HG02588 (cell line): ENCODE results near the gene HMMR.
"Not testable (repeated sequence)": the region's sequence is repeated elsewhere in the genome, so short reads cannot be mapped to it uniquely, and the experiment has no call there.

Experiments
- ATAC-seq: cut with Tn5 transposase; IDR thresholded peaks from one replicate; pipeline ENCODE4 v1.9.1; 2021; ENCODE audit warnings: mild to moderate bottlenecking, moderate library complexity; ENCODE audit not compliant: unreplicated experiment

The HMMR gene

DNA sequence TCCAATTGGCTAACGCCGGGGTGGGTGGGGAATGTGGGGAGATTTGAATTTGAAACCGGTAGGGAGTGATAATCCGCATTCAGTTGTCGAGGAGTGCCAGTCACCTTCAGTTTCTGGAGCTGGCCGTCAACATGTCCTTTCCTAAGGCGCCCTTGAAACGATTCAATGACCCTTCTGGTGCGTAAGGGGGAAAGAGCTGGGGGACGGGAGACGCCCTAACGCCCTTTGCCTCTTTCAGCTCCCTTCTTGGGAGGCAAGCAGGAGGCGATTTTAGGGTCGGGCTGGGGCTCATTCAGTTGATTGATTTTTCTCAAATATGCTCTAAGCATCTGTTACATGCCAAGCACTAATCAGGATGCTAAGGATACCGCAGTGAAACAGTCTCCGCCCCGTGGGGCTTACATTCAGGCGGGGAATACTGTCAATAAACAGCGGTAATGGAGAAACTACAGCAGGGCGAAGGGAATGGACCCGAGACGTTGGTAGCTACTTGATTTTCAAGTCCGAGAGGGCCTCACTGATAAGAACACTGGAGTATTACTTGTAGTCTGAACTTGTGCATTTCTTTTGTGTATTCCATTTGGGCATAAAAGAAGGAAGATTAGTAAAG is at the start of gene HMMR:
Gene HMMR, plus strand, starts transcription at position 71 of the 610 bp plus-strand sequence. Its CDS starts 61 bp downstream, at position 132.
- ATAC-seq, result no peak

DNA sequence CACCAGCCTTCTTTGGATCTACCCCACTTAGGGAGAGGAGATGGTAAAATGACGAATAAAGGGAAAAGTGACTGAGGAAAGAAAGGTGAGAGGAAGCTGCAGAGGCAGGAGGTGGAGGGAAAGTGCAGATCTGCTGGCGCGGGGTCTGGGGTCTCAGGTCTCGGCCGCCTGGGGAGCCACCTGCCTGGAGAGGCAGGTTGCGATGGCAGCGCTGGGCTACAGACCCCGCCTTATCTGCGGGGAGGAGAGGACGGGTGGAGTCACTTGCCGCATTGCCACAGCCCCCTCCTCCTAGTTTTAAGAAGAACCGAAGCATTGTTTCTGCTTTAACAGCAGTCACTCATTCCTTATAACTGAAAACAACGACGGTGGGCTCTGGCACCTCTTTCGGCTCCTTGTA is 44.8 kb upstream of the HMMR start:
- not testable (repeated sequence) for ATAC-seq

- ATAC-seq, result no peak
These were observed 35.6 kb upstream of the HMMR start for GRCh38 chr5:163424836-163425235.

GRCh38 chr5:163426128-163426527 is 34.3 kb upstream of the HMMR start:
- not testable (repeated sequence) for ATAC-seq

DNA sequence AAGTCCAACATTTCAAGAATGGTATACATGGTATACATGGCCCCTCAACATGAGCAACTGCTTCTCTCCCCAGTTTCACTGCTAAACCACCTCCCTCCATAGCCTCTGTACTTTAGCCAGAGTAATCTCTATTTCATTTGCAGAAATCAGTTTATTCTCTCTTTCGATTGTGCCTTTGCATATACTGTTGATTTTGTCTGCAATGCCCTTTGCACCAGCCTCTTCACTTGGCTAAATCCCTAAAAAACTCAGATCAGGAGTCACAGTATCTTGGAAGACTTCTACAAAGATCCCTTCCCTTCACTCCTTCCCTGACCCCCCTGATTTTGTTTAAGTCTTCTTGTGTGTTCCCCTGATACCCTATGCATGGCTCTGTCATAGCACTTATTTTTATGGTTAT is 27.9 kb upstream of the HMMR start:
- ATAC-seq, result no peak

DNA sequence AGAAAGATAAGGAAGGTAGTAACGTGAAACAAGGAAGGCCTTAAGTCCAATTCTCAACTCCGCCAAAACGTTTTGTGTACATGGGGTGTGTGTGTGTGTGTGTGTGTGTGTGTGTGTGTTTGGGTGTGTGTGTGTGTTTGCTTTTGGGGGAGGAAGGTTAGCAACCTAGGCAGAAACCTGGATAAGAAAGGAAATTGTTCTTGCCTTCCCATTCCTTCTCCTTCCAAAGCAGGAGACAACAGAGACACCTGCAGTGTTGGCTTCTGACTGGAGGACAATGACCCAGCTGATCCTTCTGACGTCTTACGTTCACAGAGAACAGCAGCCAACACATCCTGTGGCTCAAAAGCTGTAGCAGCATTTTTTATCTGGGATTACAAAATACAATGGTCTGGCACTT is 27.2 kb upstream of the HMMR start:
- ATAC-seq, result no peak

- no peak for ATAC-seq
These were observed 26.0 kb upstream of the HMMR start for GRCh38 chr5:163434401-163434866.

GRCh38 chr5:163436515-163436914 is 23.9 kb upstream of the HMMR start:
- no peak for ATAC-seq

- no peak for ATAC-seq
These were observed 23.5 kb upstream of the HMMR start for GRCh38 chr5:163437011-163437308.

DNA sequence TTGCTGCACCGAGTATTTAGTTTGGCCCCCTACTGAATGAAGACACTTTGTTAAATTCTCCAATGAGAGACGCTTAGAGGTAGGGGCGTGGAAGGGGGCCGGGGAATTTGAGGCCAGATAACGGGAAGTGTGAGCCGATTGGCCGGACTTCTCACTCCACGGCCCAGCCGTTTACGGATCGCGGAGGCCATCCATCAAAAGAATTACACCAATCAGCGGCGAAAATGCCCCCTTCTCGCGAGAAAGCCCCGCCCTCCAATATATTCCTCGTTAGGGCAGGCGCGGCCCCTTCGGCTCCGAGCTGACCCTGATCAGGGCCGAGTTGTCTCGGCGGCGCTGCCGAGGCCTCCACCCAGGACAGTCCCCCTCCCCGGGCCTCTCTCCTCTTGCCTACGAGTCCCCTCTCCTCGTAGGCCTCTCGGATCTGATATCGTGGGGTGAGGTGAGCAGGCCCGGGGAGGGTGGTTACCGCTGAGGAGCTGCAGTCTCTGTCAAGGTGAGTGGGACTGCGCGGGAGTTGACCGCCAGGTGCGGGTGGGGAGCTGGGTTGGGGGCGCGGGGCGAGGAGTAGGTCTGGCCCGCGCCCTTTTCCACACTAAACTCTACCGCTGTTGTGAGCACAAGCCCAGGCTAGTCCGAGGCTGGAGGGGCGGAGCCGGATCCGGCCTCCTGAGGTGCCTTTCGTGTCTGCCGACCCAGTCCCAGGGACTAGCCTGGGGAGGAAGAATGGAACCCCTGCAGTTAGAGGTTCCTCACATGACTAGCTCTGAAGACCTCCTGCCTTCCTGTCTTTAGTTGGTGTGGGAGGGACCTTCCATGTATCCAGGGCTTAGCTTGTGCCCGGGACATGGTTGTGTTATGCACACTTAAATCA is 22.9 kb upstream of the HMMR start, which contains the start of gene CCNG1:
Gene CCNG1, plus strand, starts transcription at position 287 of the 874 bp plus-strand sequence. CDS start 1,662 bp downstream, outside the sequence.
- ATAC-seq, result peak; percentile 95

GRCh38 chr5:163439092-163439425 is 21.4 kb upstream of the HMMR start:
- no peak for ATAC-seq

GRCh38 chr5:163440954-163441353 is 19.5 kb upstream of the HMMR start:
- no peak for ATAC-seq

- no peak for ATAC-seq
These were observed 15.9 kb upstream of the HMMR start for GRCh38 chr5:163444526-163444925.

GRCh38 chr5:163445345-163445744 is 15.1 kb upstream of the HMMR start:
- ATAC-seq, result no peak

DNA sequence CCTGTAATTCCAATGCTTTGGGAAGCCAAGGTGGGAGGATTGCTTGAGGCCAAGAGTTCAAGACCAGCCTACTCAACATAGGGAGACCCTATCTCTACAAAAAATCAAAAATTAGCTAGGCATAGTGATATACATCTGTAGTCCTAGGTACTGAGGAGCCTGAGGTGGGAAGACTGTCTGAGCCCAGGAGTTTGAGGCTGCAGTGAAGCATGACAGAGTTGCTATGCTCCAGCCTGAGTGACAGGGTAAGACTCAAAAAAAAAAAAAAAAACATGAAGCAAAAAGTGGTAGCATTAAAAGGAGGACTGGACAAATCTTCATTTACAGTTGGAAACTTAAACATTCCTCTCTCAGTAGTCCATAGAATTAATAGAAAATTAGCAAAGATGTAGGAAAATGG is 13.2 kb upstream of the HMMR start:
- no peak for ATAC-seq

- ATAC-seq, result no peak
These were observed 12.6 kb upstream of the HMMR start for GRCh38 chr5:163447875-163448274.

DNA sequence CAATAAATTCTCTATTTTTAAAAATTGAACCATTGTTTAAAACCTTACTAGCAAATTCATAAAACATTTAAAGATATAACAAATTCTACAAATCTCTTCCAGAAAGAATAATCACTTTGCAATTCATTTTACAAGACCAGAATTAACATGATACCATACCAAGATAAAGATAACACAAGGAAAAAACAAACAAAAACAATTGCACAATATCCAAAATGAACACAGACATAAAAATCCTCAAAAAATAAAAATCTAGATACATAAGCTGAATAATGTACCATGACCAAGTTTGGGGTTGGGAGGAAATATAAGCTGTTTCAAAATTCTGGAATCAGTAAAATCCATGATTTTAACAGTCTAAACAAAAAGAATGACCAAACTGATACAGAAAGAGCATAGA is 11.9 kb upstream of the HMMR start:
- no peak for ATAC-seq

DNA sequence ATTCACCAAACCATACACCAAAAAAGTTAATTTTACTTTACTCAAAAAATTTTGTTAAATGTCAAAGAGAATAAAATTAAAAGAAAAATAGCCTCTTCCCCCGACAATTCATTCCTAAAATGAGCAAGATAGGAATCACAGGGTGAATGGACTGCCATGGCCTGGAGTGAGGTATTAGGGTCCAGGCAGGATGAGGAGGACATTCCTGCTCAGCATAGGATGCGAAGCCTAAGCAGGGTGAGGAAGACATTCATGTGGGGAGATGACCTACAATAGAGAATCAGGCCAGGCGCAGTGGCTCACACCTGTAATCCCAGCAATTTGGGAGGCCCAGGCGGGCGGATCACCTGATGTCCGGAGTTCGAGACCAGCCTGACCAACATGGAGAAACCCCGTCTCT is 8.9 kb upstream of the HMMR start:
- ATAC-seq, result no peak

GRCh38 chr5:163453705-163454104 is 6.7 kb upstream of the HMMR start:
- no peak for ATAC-seq

GRCh38 chr5:163455406-163455805 is 5.0 kb upstream of the HMMR start:
- not testable (repeated sequence) for ATAC-seq

- no peak for ATAC-seq
These were observed 4.3 kb upstream of the HMMR start for GRCh38 chr5:163456029-163456589.

DNA sequence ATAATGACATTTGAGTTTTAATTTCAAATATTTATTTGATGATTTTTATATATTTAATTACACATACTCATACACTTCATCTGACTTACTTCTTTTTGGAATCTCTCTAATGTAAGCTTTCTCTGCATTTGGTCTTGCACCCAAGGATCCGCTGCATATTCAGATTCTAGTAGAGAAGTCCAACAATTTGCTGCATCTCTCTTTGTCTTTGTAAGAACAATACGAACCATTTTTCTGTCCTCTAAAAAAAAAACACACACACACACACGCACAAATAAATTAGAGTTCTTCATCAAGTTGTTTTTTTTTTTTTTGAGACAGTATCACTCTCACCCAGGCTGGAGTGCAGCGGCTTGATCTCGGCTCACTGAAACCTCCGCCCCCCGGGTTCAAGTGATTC is 3.6 kb upstream of the HMMR start:
- ATAC-seq, result no peak
